Aorta (tissue), 5 donors: ENCODE data around the gene LTBP3. TPM values are rescaled to one million over a fixed set of nuclear protein-coding genes. Genes with fewer than 3 reads are reported as not detected.

Experiments used
- ATAC-seq: fragments of 200-7000 bp; cut with Tn5 transposase; one replicate; pipeline ENCODE4 v1.9.1; 2022; ENCODE audit warnings: moderate library complexity; ENCODE audit not compliant: low FRiP score
- DNase-seq, 2 donors: peaks; one replicate each; pipeline ENCODE4 v3.0.0-alpha.2; 2020
- H3K27ac ChIP-seq, 2 donors: one replicate each; pipeline ENCODE4 v1.5.1; 2013; ENCODE audit warnings: low read length in 2 of 2, mild to moderate bottlenecking in 2 of 2, moderate library complexity in 2 of 2, control low read depth in 1 of 2, inconsistent platforms in 1 of 2, low read depth in 1 of 2
- H3K27me3 ChIP-seq, 2 donors: one replicate each; pipeline ENCODE4 v1.6.1; 2013; ENCODE audit warnings: control low read depth in 1 of 2, low read length in 1 of 2, mild to moderate bottlenecking in 1 of 2, moderate library complexity in 1 of 2; ENCODE audit not compliant: insufficient read depth in 2 of 2, control insufficient read depth in 1 of 2
- H3K36me3 ChIP-seq, 2 donors: one replicate each; pipeline ENCODE4 v1.6.1; 2013; ENCODE audit warnings: control low read depth in 1 of 2, low read length in 1 of 2, mild to moderate bottlenecking in 1 of 2; ENCODE audit not compliant: insufficient read depth in 2 of 2, control insufficient read depth in 1 of 2
- H3K4me1 ChIP-seq, 2 donors: one replicate each; pipeline ENCODE4 v1.6.1; 2013; ENCODE audit warnings: low read length in 2 of 2, control low read depth in 1 of 2, mild to moderate bottlenecking in 1 of 2, moderate library complexity in 1 of 2; ENCODE audit not compliant: insufficient read depth in 2 of 2, control insufficient read depth in 1 of 2
- H3K4me3 ChIP-seq, 2 donors: one replicate each; pipeline ENCODE4 v1.5.1; 2013; ENCODE audit warnings: low read length in 2 of 2, control low read depth in 1 of 2, mild to moderate bottlenecking in 1 of 2
- H3K9me3 ChIP-seq: one replicate; pipeline ENCODE4 v1.6.1; 2013; ENCODE audit warnings: mild to moderate bottlenecking, low read length; ENCODE audit not compliant: control insufficient read depth
- WGBS, 2 donors: extraction: QIAGEN DNeasy Blood & Tissue Kit; methylation state at CpG; one replicate each; pipeline ENCODE4 v1.1.7; 2013; 5-methylcytosine and 5-hydroxymethylcytosine counted together
- intact Hi-C, 2 donors: fragments of 100-400 bp; cut with DNase I; formaldehyde crosslinking; loops; one replicate each; pipeline versions ENCODE4 v1.14.2 to v1.15.0; 2022
- polyA plus RNA-seq, 2 donors: library from polyadenylated mRNA; stranded (reverse); fragments of 200-250 nt; gene quantifications; one replicate each; pipeline ENCODE4 v1.2.3, GENCODE V29; 2013
- total RNA-seq, 2 donors: library from RNA; stranded (reverse); fragmentation: NEBNext Ultra II Directional; extraction: Animal tissue kit (Norgen Biotek cat#: 25700); gene quantifications; one replicate each; pipeline ENCODE4 v1.2.1, GENCODE V29; 2021
- donor health status: healthy with polysubstance abuse.
- donor health status: Bipolar disorder and iron deficiency.
- donor health status: DM: no; HTN: no; CAD: no.
- donor health status: DM: no; HTN: no; CAD: no.
- donor health status: DM: yes; HTN: yes; CAD: no.

Gene LTBP3
- total and polyA plus RNA-seq, 4 donors: 40.1 to 473 (median 373) TPM

- no peaks in the 10 kb centered on the region for H3K27me3 ChIP-seq
- intact Hi-C loops: no loop called here
- no peak overlapping the region for H3K4me3 ChIP-seq
- DNase-seq: peak; percentile 89 to 91
- WGBS, 2 donors: 60% methylated on average over 60 to 64 of the region's 64 CpGs
- no peaks in the 10 kb centered on the region for H3K9me3 ChIP-seq
- H3K27ac ChIP-seq: no peak overlapping the region
- H3K36me3 ChIP-seq: no peaks in the 10 kb centered on the region
- ATAC-seq: peak; percentile 74
- H3K4me1 ChIP-seq: no peaks in the 10 kb centered on the region
Measured at GRCh38 chr11:65546217-65546958, 11.8 kb downstream of the LTBP3 start.

GRCh38 chr11:65545853-65546216 is 12.3 kb downstream of the LTBP3 start:
- Histone ChIP-seq H3K4me1 (no peaks in the 10 kb centered on the region), H3K4me3 (no peak overlapping the region), H3K27me3 (no peaks in the 10 kb centered on the region), H3K36me3 (no peaks in the 10 kb centered on the region), H3K27ac (no peak overlapping the region), H3K9me3 (no peaks in the 10 kb centered on the region)
- intact Hi-C loops: no loop called here
- DNase-seq (no peak), ATAC-seq (no peak)
- WGBS, 2 donors: 84 to 87% methylated on average over 4 of the region's 4 CpGs

- intact Hi-C loops: loop anchor here in 1 of 2 donors (5.0 kb wide), 2 partner anchors 49 to 69 kb away; partner anchors contain the start of gene MAP3K11
- WGBS, 2 donors: 86 to 87% methylated on average over 3 of the region's 3 CpGs
- no peak for ATAC-seq
Measured at GRCh38 chr11:65542738-65543390, 15.3 kb downstream of the LTBP3 start.

DNA sequence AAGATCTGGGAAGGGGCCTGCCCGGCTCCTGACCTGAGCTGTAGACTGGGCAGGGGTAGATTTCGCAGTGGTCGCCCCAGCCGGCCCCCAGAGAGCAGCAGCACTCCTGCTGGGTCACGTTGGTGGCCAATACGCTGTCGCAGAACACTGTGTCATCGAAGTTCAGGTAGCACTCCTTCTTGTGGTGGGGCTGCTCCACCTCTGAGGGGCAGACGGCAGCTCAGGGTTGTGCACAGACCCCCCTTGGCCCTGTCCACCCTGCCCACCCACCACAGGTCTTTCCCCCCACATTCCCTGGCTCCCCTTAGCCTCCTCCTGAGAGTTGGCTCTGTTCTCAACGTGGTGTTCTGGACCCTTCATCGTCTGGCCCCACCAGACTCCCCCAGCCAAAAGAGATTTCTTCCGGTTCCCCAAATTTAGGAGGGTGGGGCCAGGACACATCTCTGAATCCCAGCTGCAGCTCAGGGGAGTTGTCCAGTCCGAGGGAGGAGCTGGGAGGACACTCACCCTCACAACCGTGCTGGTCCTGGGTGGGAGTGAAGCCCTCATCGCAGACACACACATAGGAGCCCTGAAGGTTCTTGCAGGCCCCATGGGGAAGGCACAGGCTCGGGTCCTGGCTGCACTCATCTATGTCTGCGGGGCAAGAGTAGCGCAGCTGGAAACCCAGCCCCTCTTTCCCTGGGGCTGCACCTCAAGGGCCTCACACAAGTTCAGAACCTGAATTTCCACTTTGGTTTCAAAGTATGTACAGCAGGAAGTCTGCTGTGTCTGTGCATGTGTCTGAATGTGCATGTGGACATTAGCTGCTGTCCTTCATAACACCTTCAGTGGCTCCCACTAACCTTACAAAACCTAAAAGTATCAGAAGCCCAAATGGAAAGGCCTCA is 16.8 kb downstream of the LTBP3 start:
- Histone ChIP-seq H3K4me3 (no peak overlapping the region), H3K27me3 (no peaks in the 10 kb centered on the region), H3K36me3 (no peaks in the 10 kb centered on the region), H3K9me3 (no peaks in the 10 kb centered on the region), H3K27ac (peak overlapping the region in 1 of 2 donors; percentile 85), H3K4me1 (no peaks in the 10 kb centered on the region)
- ATAC-seq: no peak
- WGBS, 2 donors: 42% methylated on average over 18 of the region's 18 CpGs
- intact Hi-C loops: loop anchor here (2.0 to 5.0 kb wide), 3 partner anchors 17 to 71 kb away; partner anchors contain the start of genes LTBP3 (in 1 of the 2) and MAP3K11 (in 1 of the 2)
- DNase-seq: no peak

More at GRCh38 chr11:65542738-65543390, 15.3 kb downstream of the LTBP3 start:
- H3K4me3 ChIP-seq: no peak overlapping the region
- no peak overlapping the region for H3K27ac ChIP-seq
- no peak for DNase-seq
- no peaks in the 10 kb centered on the region for H3K36me3 ChIP-seq
- no peaks in the 10 kb centered on the region for H3K27me3 ChIP-seq
- H3K9me3 ChIP-seq: no peaks in the 10 kb centered on the region
- H3K4me1 ChIP-seq: no peaks in the 10 kb centered on the region

DNA sequence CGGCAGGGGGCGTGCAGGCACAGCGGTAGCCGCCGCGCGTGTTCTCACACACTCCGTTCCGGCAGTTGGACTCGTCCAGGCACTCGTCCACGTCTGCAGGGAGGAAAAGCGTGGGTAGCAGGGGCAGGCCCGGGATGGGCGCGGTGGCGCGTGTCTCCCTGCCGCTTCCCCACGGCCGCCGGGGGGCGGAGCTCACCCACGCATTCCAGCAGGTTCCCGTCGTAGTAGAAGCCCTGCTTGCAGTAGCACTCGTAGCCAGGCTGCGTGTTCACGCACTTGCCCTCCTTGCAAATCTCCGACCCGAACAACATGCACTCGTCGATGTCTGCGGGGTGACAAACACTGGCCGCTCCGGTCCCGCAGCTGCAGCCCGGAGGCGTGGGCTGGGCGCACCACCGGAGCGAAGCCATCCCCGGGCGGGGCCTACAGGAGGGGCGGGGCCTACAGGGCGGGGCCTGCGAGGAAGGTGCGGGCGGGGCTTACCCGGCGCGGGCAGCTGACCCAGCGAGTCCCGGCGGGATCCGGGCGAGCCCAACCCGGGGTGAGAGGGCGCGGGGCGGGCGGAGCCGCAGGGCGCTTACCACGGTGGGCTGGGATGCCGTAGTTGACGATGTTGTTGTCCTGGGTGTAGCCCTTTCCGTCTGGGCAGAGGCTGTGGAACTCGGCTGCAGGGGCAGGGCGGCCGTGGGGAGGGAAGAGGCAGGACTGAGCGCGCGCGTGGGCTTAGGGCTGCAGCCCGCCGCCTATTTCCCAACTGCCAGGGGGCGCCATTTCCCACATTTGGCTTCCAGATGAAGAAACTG is 17.7 kb downstream of the LTBP3 start:
- Histone ChIP-seq H3K9me3 (no peaks in the 10 kb centered on the region), H3K27ac (peak overlapping the region in 1 of 2 donors; percentile 85), H3K36me3 (no peaks in the 10 kb centered on the region), H3K27me3 (no peaks in the 10 kb centered on the region), H3K4me1 (no peaks in the 10 kb centered on the region), H3K4me3 (no peak overlapping the region)
- 1% methylated on average over 76 to 78 of the region's 78 CpGs for whole genome bisulfite sequencing, 2 donors
- DNase-seq (peak; percentile 93 to 97), ATAC-seq (peak; percentile 95)
- intact Hi-C loops: loop anchor here (1.0 to 5.0 kb wide), 4 partner anchors 18 to 72 kb away; partner anchors contain the start of genes LTBP3 (in 1 of the 2) and MAP3K11 (in 1 of the 2)

DNA sequence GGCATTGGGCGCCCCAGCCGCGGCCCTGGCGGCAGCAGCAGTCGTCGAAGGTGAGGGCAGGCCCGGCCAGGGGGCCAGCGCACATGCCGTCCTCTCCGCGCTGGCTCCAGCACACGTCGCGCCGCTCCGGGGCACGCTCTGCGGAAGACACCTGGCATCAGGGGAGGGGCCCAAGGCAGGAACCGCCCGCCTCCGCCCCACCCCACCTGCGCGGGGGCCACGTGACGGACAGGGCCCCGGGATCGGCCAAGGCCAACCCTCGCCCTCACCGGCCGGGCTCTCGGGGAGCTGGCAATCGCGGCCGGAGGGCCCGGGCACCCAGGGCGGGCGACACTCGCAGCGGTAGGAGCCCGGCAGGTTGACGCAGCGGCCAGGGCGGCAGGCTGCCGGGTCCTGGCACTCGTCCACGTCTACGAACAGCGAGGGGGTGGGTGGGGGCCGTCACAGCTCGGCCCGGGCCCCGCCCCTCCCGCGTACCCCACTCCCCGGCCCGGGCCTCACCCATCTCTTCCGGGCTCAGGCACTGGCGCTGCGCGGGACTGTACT is 18.3 kb downstream of the LTBP3 start:
- H3K9me3 ChIP-seq: no peaks in the 10 kb centered on the region
- WGBS, 2 donors: 25 to 26% methylated on average over 39 to 60 of the region's 60 CpGs
- H3K27ac ChIP-seq: peak overlapping the region in 1 of 2 donors; percentile 6
- H3K4me1 ChIP-seq: no peaks in the 10 kb centered on the region
- no peaks in the 10 kb centered on the region for H3K36me3 ChIP-seq
- no peak for DNase-seq
- H3K27me3 ChIP-seq: no peaks in the 10 kb centered on the region
- no peak for ATAC-seq
- intact Hi-C loops: loop anchor here (1.0 to 5.0 kb wide), 4 partner anchors 19 to 72 kb away; partner anchors contain the start of genes LTBP3 (in 1 of the 2) and MAP3K11 (in 1 of the 2)
- H3K4me3 ChIP-seq: no peak overlapping the region

GRCh38 chr11:65538915-65539743 is 19.0 kb downstream of the LTBP3 start:
- Histone ChIP-seq H3K4me3 (no peak overlapping the region), H3K36me3 (no peaks in the 10 kb centered on the region), H3K9me3 (no peaks in the 10 kb centered on the region), H3K27ac (peak overlapping the region in 1 of 2 donors; percentile 6), H3K27me3 (no peaks in the 10 kb centered on the region), H3K4me1 (no peaks in the 10 kb centered on the region)
- DNase-seq (no peak), ATAC-seq (no peak)
- WGBS, 2 donors: 86 to 87% methylated on average over 89 to 92 of the region's 92 CpGs
- intact Hi-C loops: no loop called here
